HepG2 (cell line): ENCODE measurements around the gene RAB3B. TPM values are rescaled to one million over a fixed set of nuclear protein-coding genes. Genes with fewer than 3 reads are reported as not detected.
A peak's percentile ranks its signal among the peaks of the same experiment; 100 is the strongest.

Experiments used
- ATAC-seq: fragments of 200-7000 bp; cut with Tn5 transposase; 3 replicates; pipeline ENCODE4 v1.9.1; 2020; ENCODE audit warnings: mild to moderate bottlenecking, moderate library complexity
- BruUV-seq: library from RNA; stranded (reverse); fragments of 400-500 nt; replicated peaks from 2 replicates; lab custom pipeline; 2021; lab: Mats Ljungman, UMichigan
- CTCF ChIA-PET: fragments of 300-600 bp; formaldehyde crosslinking; extraction: SDS; loops from one replicate; lab custom pipeline; 2021; ENCODE audit warnings: low total read pairs, inconsistent platforms, low intra/inter-chr PET ratio; lab: Yijun Ruan, JAX
- POLR2A ChIA-PET: fragments of 350-600 bp; sonication (Branson Sonifier 250); formaldehyde crosslinking; loops from one replicate; lab custom pipeline; 2020; ENCODE audit warnings: antibody characterized with exemption, inconsistent platforms; lab: Yijun Ruan, JAX
- DNase-seq: peaks from one replicate; pipeline ENCODE4 v3.0.0-alpha.2; 2015; ENCODE audit warnings: low spot score
- FAIRE-seq: peaks from 3 replicates; lab custom pipeline; 2011; peaks lifted over from hg19 to GRCh38; lab: Jason Lieb, UNC
- H2AFZ ChIP-seq: one replicate; pipeline ENCODE4 v1.6.1; 2011; ENCODE audit warnings: low read length, inconsistent platforms
- H3K27ac ChIP-seq: fragments of 300-600 bp; 3 replicates; pipeline ENCODE4 v1.8.0; 2011; ENCODE audit warnings: mixed run types, mild to moderate bottlenecking, mixed read lengths, low read length, inconsistent platforms; ENCODE audit not compliant: insufficient read depth; ENCODE audit errors: extremely low read length
- H3K27me3 ChIP-seq, 2 experiments: fragments of 200-600 bp in 1 of 2; 2 replicates in 1 of 2; 3 replicates in 1 of 2; pipeline versions ENCODE4 v1.6.0 to v1.8.0; 2011; ENCODE audit warnings: low read length in 2 of 2, mild to moderate bottlenecking in 2 of 2, moderate library complexity in 2 of 2, inconsistent platforms in 1 of 2; ENCODE audit not compliant: insufficient read depth in 2 of 2, control insufficient read depth in 1 of 2
- H3K36me3 ChIP-seq, 2 experiments: fragments of 200-600 bp in 1 of 2; replicated peaks in 1 of 2; 2 replicates in 1 of 2; 3 replicates in 1 of 2; pipeline versions ENCODE4 v1.5.1 to v1.8.0; 2011; ENCODE audit warnings: low read length in 2 of 2, inconsistent platforms in 1 of 2; ENCODE audit not compliant: insufficient read depth in 2 of 2, control insufficient read depth in 1 of 2
- H3K4me1 ChIP-seq: 2 replicates; pipeline ENCODE4 v1.5.1; 2012; ENCODE audit warnings: low read length, inconsistent platforms; ENCODE audit not compliant: insufficient read depth
- H3K4me2 ChIP-seq: 2 replicates; pipeline ENCODE4 v1.6.0; 2011; ENCODE audit warnings: low read depth, low read length, inconsistent platforms
- H3K4me3 ChIP-seq, 3 experiments: fragments of 200-600 bp in 1 of 3; sonication (generic), shearing (Covaris generic) in 1 of 3; replicated peaks in 1 of 3; 2 replicates each; pipeline ENCODE4 v1.5.1; 2011 to 2016; ENCODE audit warnings: low read length in 3 of 3, inconsistent platforms in 2 of 3, low read depth in 2 of 3, mild to moderate bottlenecking in 2 of 3, control low read depth in 1 of 3, mixed read lengths in 1 of 3; ENCODE audit not compliant: insufficient read depth in 1 of 3
- H3K79me2 ChIP-seq: one replicate; pipeline ENCODE4 v1.6.1; 2011; ENCODE audit warnings: low read length, inconsistent platforms; ENCODE audit not compliant: insufficient read depth
- H3K9ac ChIP-seq: 2 replicates; pipeline ENCODE4 v1.6.0; 2011; ENCODE audit warnings: mild to moderate bottlenecking, low read depth, low read length, inconsistent platforms; ENCODE audit not compliant: insufficient read depth
- H3K9me3 ChIP-seq: 2 replicates; pipeline ENCODE4 v1.5.1; 2012; ENCODE audit warnings: mild to moderate bottlenecking, low read length
- H4K20me1 ChIP-seq: 2 replicates; pipeline ENCODE4 v1.6.0; 2011; ENCODE audit warnings: inconsistent platforms, mild to moderate bottlenecking, low read length, moderate library complexity; ENCODE audit not compliant: insufficient read depth
- AGO2 ChIP-seq: fragments of 200-400 bp; formaldehyde crosslinking; optimal IDR thresholded peaks from 2 replicates; pipeline ENCODE3; 2017; ENCODE audit warnings: mild to moderate bottlenecking, low read depth, low read length, moderate library complexity
- ATF7 ChIP-seq, 2 experiments: fragments of 450-650 bp in 1 of 2; sonication (generic) in 1 of 2; formaldehyde crosslinking in 1 of 2; IDR thresholded peaks; 2 replicates each; pipeline versions ENCODE4 v1.4.0 to v1.6.1; 2016 to 2020; ENCODE audit warnings: antibody characterized with exemption in 1 of 2, mild to moderate bottlenecking in 1 of 2, missing genetic modification reagents in 1 of 2
- MED13 ChIP-seq: sonication (generic); formaldehyde crosslinking; IDR thresholded peaks from 2 replicates; pipeline ENCODE4 v1.5.0; 2020; ENCODE audit warnings: missing genetic modification reagents
- ZNF136 ChIP-seq: sonication (generic); formaldehyde crosslinking; IDR thresholded peaks from 2 replicates; pipeline ENCODE4 v1.8.1; 2022; ENCODE audit warnings: low read depth, mild to moderate bottlenecking, moderate library complexity, missing genetic modification reagents
- ZNF530 ChIP-seq: sonication (generic); formaldehyde crosslinking; IDR thresholded peaks from 2 replicates; pipeline ENCODE4 v1.5.0; 2020; ENCODE audit warnings: low read depth, mild to moderate bottlenecking, missing genetic modification reagents
- WGBS: methylation state at CpG from one replicate; pipeline ENCODE4 v1.1.6; 2017; ENCODE audit warnings: low lambda C conversion rate; 5-methylcytosine and 5-hydroxymethylcytosine counted together
- in situ Hi-C: cut with HindIII; loops from 2 replicates; pipeline ENCODE4 v1.10.0; 2017; ENCODE audit warnings: low pct_unique_long_range_greater_than_20kb; ENCODE audit not compliant: extremely low pct_ligation_motif_present
- intact Hi-C: fragments of 100-400 bp; cut with micrococcal nuclease; formaldehyde crosslinking; loops from one replicate; pipeline ENCODE4 v1.10.0; 2022; ENCODE audit not compliant: unreplicated experiment
- polyA plus RNA-seq, 8 experiments: library from polyadenylated mRNA; depleted of rRNA in 3 of 8; stranded (reverse) in 7 of 8; unstranded in 1 of 8; fragments of >200 nt; fragmentation: Illumina TruSeq in 4 of 8; extraction: Trizol in 4 of 8; gene quantifications; 2 replicates each; pipeline versions ENCODE4 v1.2.1 to v1.2.3, GENCODE V29; 2011 to 2016; ENCODE audit warnings: low read depth in 4 of 8, missing spikeins in 1 of 8, mixed read lengths in 1 of 8; ENCODE audit not compliant: insufficient read depth in 1 of 8
- total RNA-seq, 5 experiments: library from RNA; depleted of rRNA; stranded (reverse); fragments of >200 nt; fragmentation: Illumina TruSeq; extraction: Trizol; gene quantifications; 2 replicates each; pipeline ENCODE4 v1.2.3, GENCODE V29; 2016; ENCODE audit warnings: low read depth in 1 of 5
- TF ChIP-seq, protein P1 (sequence below): sonication (generic); formaldehyde crosslinking; IDR thresholded peaks from 2 replicates; pipeline ENCODE4 v1.8.0; 2022; ENCODE audit warnings: low read depth, missing genetic modification reagents
- TF ChIP-seq, protein P2 (sequence below): IDR thresholded peaks from 2 replicates; pipeline ENCODE4 v1.6.1; 2016
- TF ChIP-seq, protein P3 (sequence below): sonication (generic); formaldehyde crosslinking; IDR thresholded peaks from 2 replicates; pipeline ENCODE4 v1.5.0; 2020; ENCODE audit warnings: mild to moderate bottlenecking, missing genetic modification reagents

Gene RAB3B
- total and polyA plus RNA-seq, 2 of the 13 experiments (the other 11 are each of a cell fraction or from before 2014, with no cell fraction given), result 1.0 to 1.2 TPM

DNA sequence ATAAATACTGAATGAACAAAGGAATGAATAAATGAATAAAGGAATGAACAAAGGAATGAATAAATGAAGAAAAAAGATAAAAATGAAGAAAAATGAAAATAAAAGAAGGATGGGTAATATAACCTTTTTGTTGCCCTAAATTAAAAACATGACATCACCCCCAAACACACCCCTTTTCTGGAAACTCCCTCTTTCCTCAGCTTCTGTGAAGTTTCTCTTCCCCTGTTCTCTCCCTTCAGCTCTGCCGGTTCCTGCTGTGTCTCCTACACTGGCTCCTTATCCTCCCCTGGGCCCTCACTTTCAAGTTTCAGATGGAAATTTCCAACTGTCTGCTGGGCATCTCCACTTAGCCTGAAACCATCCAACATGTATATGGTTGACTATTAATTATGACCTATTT is 37.9 kb downstream of the RAB3B start:
- no peak for DNase-seq
- no peak for TF ChIP-seq ZNF136 (CRISPR knock-in tag)
- no peak for TF ChIP-seq AGO2
- peak; percentile 61 for TF ChIP-seq ATF7 (IDR thresholded peaks at IDR 0.05)
- no peak for TF ChIP-seq ATF7 (CRISPR knock-in tag; IDR thresholded peaks at IDR 0.05)
- TF ChIP-seq ZNF530 (CRISPR knock-in tag), result no peak
- TF ChIP-seq MED13 (CRISPR knock-in tag), result no peak
- TF ChIP-seq, protein P1, sequence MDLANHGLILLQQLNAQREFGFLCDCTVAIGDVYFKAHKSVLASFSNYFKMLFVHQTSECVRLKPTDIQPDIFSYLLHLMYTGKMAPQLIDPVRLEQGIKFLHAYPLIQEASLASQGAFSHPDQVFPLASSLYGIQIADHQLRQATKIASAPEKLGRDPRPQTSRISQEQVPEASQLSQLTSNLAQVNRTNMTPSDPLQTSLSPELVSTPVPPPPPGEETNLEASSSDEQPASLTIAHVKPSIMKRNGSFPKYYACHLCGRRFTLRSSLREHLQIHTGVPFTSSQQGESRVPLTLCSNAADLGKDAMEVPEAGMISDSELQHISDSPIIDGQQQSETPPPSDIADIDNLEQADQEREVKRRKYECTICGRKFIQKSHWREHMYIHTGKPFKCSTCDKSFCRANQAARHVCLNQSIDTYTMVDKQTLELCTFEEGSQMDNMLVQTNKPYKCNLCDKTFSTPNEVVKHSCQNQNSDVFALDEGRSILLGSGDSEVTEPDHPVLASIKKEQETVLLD, result no peak
- TF ChIP-seq, protein P2, sequence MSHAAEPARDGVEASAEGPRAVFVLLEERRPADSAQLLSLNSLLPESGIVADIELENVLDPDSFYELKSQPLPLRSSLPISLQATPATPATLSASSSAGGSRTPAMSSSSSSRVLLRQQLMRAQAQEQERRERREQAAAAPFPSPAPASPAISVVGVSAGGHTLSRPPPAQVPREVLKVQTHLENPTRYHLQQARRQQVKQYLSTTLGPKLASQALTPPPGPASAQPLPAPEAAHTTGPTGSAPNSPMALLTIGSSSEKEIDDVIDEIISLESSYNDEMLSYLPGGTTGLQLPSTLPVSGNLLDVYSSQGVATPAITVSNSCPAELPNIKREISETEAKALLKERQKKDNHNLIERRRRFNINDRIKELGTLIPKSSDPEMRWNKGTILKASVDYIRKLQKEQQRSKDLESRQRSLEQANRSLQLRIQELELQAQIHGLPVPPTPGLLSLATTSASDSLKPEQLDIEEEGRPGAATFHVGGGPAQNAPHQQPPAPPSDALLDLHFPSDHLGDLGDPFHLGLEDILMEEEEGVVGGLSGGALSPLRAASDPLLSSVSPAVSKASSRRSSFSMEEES, result no peak
- TF ChIP-seq, protein P3, sequence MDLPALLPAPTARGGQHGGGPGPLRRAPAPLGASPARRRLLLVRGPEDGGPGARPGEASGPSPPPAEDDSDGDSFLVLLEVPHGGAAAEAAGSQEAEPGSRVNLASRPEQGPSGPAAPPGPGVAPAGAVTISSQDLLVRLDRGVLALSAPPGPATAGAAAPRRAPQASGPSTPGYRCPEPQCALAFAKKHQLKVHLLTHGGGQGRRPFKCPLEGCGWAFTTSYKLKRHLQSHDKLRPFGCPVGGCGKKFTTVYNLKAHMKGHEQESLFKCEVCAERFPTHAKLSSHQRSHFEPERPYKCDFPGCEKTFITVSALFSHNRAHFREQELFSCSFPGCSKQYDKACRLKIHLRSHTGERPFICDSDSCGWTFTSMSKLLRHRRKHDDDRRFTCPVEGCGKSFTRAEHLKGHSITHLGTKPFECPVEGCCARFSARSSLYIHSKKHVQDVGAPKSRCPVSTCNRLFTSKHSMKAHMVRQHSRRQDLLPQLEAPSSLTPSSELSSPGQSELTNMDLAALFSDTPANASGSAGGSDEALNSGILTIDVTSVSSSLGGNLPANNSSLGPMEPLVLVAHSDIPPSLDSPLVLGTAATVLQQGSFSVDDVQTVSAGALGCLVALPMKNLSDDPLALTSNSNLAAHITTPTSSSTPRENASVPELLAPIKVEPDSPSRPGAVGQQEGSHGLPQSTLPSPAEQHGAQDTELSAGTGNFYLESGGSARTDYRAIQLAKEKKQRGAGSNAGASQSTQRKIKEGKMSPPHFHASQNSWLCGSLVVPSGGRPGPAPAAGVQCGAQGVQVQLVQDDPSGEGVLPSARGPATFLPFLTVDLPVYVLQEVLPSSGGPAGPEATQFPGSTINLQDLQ (CRISPR knock-in tag), result no peak
- H3K9me3 ChIP-seq, result peaks cover 6% of the 10 kb centered on the region; the same call in 1 of the 2 replicates
- H3K79me2 ChIP-seq, result no peaks in the 10 kb centered on the region
- H2AFZ ChIP-seq, result no peak overlapping the region
- ChIA-PET CTCF (no interaction called here), POLR2A (no interaction called here)
- no peak for ATAC-seq
- H3K9ac ChIP-seq, result no peak overlapping the region
- H3K4me2 ChIP-seq, result no peak overlapping the region
- BruUV-seq, result no TSS peak
- intact Hi-C loops (no loop called here), in situ Hi-C loops (no loop called here)
- H3K27me3 ChIP-seq, result no peaks in the 10 kb centered on the region
- no peak overlapping the region for H3K27ac ChIP-seq
- 89% methylated on average over 1 of the region's 1 CpG for WGBS
- no peaks in the 10 kb centered on the region for H4K20me1 ChIP-seq
- H3K4me3 ChIP-seq, result no peak overlapping the region
- no peak for FAIRE-seq
- H3K4me1 ChIP-seq, result peaks cover 8% of the 10 kb centered on the region
- no peaks in the 10 kb centered on the region for H3K36me3 ChIP-seq
